Measurements from ENCODE around the gene GRK6.

GRK6 gene

GRCh38 chr5:177437623-177438022 lies 11.1 kb downstream of the GRK6 start:
- Histone ChIP-seq H3K36me3 (replicated peaks; ENCODE audit: insufficient read depth, low read length) (peaks cover 11% of the 10 kb centered on the region), H4K20me1 (ENCODE audit: insufficient read depth, low read length) (no peaks in the 10 kb centered on the region), H3K79me2 (ENCODE audit: low read length) (peaks cover 34% of the 10 kb centered on the region), H3K9me2 (replicated peaks; ENCODE audit: insufficient read depth, low read length) (no peaks in the 10 kb centered on the region), H3K4me1 (ENCODE audit: low read length) (peaks cover 4% of the 10 kb centered on the region), H3K9ac (ENCODE audit: low read length) (no peak overlapping the region), H3K27me3 (replicated peaks; ENCODE audit: insufficient read depth, low read length) (no peaks in the 10 kb centered on the region), H3K4me2 (ENCODE audit: low read depth, low read length) (no peak overlapping the region), H3K27ac (ENCODE audit: low read length) (no peak overlapping the region), H3K9me3 (replicated peaks; ENCODE audit: insufficient read depth, low read length) (no peaks in the 10 kb centered on the region), H3K4me3 (ENCODE audit: low read length) (no peak overlapping the region), H2AFZ (ENCODE audit: low read length) (no peak overlapping the region), H3F3A (ENCODE audit: insufficient read depth, low read length) (peaks cover under 1% of the 10 kb centered on the region; the same call in 1 of the 2 replicates)
- TF ChIP-seq, protein P1, sequence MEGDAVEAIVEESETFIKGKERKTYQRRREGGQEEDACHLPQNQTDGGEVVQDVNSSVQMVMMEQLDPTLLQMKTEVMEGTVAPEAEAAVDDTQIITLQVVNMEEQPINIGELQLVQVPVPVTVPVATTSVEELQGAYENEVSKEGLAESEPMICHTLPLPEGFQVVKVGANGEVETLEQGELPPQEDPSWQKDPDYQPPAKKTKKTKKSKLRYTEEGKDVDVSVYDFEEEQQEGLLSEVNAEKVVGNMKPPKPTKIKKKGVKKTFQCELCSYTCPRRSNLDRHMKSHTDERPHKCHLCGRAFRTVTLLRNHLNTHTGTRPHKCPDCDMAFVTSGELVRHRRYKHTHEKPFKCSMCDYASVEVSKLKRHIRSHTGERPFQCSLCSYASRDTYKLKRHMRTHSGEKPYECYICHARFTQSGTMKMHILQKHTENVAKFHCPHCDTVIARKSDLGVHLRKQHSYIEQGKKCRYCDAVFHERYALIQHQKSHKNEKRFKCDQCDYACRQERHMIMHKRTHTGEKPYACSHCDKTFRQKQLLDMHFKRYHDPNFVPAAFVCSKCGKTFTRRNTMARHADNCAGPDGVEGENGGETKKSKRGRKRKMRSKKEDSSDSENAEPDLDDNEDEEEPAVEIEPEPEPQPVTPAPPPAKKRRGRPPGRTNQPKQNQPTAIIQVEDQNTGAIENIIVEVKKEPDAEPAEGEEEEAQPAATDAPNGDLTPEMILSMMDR (IDR thresholded peaks at IDR 0.05; ENCODE audit: low read length): no peak
- no peak for TF ChIP-seq EZH2phosphoT487 (IDR thresholded peaks at IDR 0.05; ENCODE audit: low read length)
- TF ChIP-seq EZH2 (optimal IDR thresholded peaks at IDR 0.05; ENCODE audit: low read depth, low read length): no peak
- DNase-seq: no peak

GRCh38 chr5:177438468-177438867 lies 12.0 kb downstream of the GRK6 start:
- TF ChIP-seq, protein P1 (IDR thresholded peaks at IDR 0.05; ENCODE audit: low read length): no peak
- TF ChIP-seq EZH2 (optimal IDR thresholded peaks at IDR 0.05; ENCODE audit: low read depth, low read length) (no peak), EZH2phosphoT487 (IDR thresholded peaks at IDR 0.05; ENCODE audit: low read length) (no peak)
- Histone ChIP-seq H3K9me2 (replicated peaks; ENCODE audit: insufficient read depth, low read length) (no peaks in the 10 kb centered on the region), H3K9ac (ENCODE audit: low read length) (no peak overlapping the region), H3K27ac (ENCODE audit: low read length) (no peak overlapping the region), H3K36me3 (replicated peaks; ENCODE audit: insufficient read depth, low read length) (peaks cover 11% of the 10 kb centered on the region), H3K4me1 (ENCODE audit: low read length) (0 out of 2 replicates have a peak, but pooled peaks cover 12% of the 10 kb centered on the region), H3K4me2 (ENCODE audit: low read depth, low read length) (no peak overlapping the region), H3K79me2 (ENCODE audit: low read length) (peaks cover 25% of the 10 kb centered on the region), H3K4me3 (ENCODE audit: low read length) (no peak overlapping the region), H2AFZ (ENCODE audit: low read length) (no peak overlapping the region), H4K20me1 (ENCODE audit: insufficient read depth, low read length) (no peaks in the 10 kb centered on the region), H3F3A (ENCODE audit: insufficient read depth, low read length) (peaks cover 6% of the 10 kb centered on the region), H3K27me3 (replicated peaks; ENCODE audit: insufficient read depth, low read length) (no peaks in the 10 kb centered on the region), H3K9me3 (replicated peaks; ENCODE audit: insufficient read depth, low read length) (no peaks in the 10 kb centered on the region)
- DNase-seq: no peak

- H3K79me2 ChIP-seq (ENCODE audit: low read length): peaks cover 18% of the 10 kb centered on the region
- no peak overlapping the region for H3K4me3 ChIP-seq (ENCODE audit: low read length)
- DNase-seq: no peak
- no peak overlapping the region for H3K27ac ChIP-seq (ENCODE audit: low read length)
- no peak overlapping the region for H3K4me2 ChIP-seq (ENCODE audit: low read depth, low read length)
- no peak overlapping the region for H3K9ac ChIP-seq (ENCODE audit: low read length)
- peaks cover 4% of the 10 kb centered on the region for H3K36me3 ChIP-seq (replicated peaks; ENCODE audit: insufficient read depth, low read length)
- H3K27me3 ChIP-seq (replicated peaks; ENCODE audit: insufficient read depth, low read length): no peaks in the 10 kb centered on the region
- H3K9me2 ChIP-seq (replicated peaks; ENCODE audit: insufficient read depth, low read length): no peaks in the 10 kb centered on the region
- TF ChIP-seq EZH2phosphoT487 (IDR thresholded peaks at IDR 0.05; ENCODE audit: low read length) (no peak), EZH2 (optimal IDR thresholded peaks at IDR 0.05; ENCODE audit: low read depth, low read length) (no peak)
- TF ChIP-seq, protein P1 (IDR thresholded peaks at IDR 0.05; ENCODE audit: low read length): no peak
- H2AFZ ChIP-seq (ENCODE audit: low read length): no peak overlapping the region
- peaks cover 17% of the 10 kb centered on the region for H3F3A ChIP-seq (ENCODE audit: insufficient read depth, low read length)
- H3K4me1 ChIP-seq (ENCODE audit: low read length): peaks cover 23% of the 10 kb centered on the region
- no peaks in the 10 kb centered on the region for H3K9me3 ChIP-seq (replicated peaks; ENCODE audit: insufficient read depth, low read length)
- no peaks in the 10 kb centered on the region for H4K20me1 ChIP-seq (ENCODE audit: insufficient read depth, low read length)
These were observed 13.1 kb downstream of the GRK6 start for GRCh38 chr5:177439518-177440053.
